CD14-positive monocyte (primary cell): ENCODE results near the gene GLRA2. TPM values are rescaled to one million over a fixed set of nuclear protein-coding genes. Genes with fewer than 3 reads are reported as not detected.

Experiments
- DNase-seq, 3 donors: peaks; one replicate each; pipeline ENCODE4 v3.0.0-alpha.2; 2011 to 2022
- H2AFZ ChIP-seq: 2 replicates; pipeline ENCODE4 v1.6.0; 2012; ENCODE audit warnings: mild to moderate bottlenecking, low read depth, low read length, inconsistent platforms; ENCODE audit not compliant: insufficient read depth, poor library complexity, severe bottlenecking
- H3K27ac ChIP-seq, 2 donors: 1 replicate in 1 of 2; 2 replicates in 1 of 2; pipeline ENCODE4 v1.5.1; 2012 to 2013; ENCODE audit warnings: low read length in 2 of 2, control low read depth in 1 of 2, inconsistent platforms in 1 of 2, low read depth in 1 of 2, mild to moderate bottlenecking in 1 of 2
- H3K27me3 ChIP-seq, 2 donors: one replicate each; pipeline versions ENCODE4 v1.6.0 to v1.6.1; 2011 to 2013; ENCODE audit warnings: low read length in 2 of 2; ENCODE audit not compliant: control insufficient read depth in 2 of 2, insufficient read depth in 2 of 2
- H3K36me3 ChIP-seq, 2 donors: replicated peaks in 1 of 2; 1 replicate in 1 of 2; 2 replicates in 1 of 2; pipeline versions ENCODE4 v1.5.1 to v1.6.1; 2012 to 2013; ENCODE audit warnings: low read length in 2 of 2, control low read depth in 1 of 2, inconsistent platforms in 1 of 2, mild to moderate bottlenecking in 1 of 2; ENCODE audit not compliant: insufficient read depth in 2 of 2, control insufficient read depth in 1 of 2
- H3K4me1 ChIP-seq, 2 donors: 1 replicate in 1 of 2; 2 replicates in 1 of 2; pipeline versions ENCODE4 v1.5.1 to v1.6.1; 2012 to 2013; ENCODE audit warnings: low read length in 2 of 2, control low read depth in 1 of 2, inconsistent platforms in 1 of 2, mild to moderate bottlenecking in 1 of 2, moderate library complexity in 1 of 2; ENCODE audit not compliant: insufficient read depth in 2 of 2, control insufficient read depth in 1 of 2
- H3K4me2 ChIP-seq: replicated peaks from 2 replicates; pipeline ENCODE3; 2012; ENCODE audit warnings: low read length, moderate library complexity, mild to moderate bottlenecking; ENCODE audit not compliant: poor library complexity, severe bottlenecking; ENCODE audit errors: extremely low read depth
- H3K4me3 ChIP-seq, 3 experiments: fragments of 200-600 bp in 1 of 3; sonication (generic) in 1 of 3; replicated peaks in 1 of 3; 1 replicate in 2 of 3; 2 replicates in 1 of 3; pipeline ENCODE4 v1.5.1; 2011 to 2013; ENCODE audit warnings: low read length in 3 of 3, mild to moderate bottlenecking in 3 of 3, control low read depth in 2 of 3, low read depth in 2 of 3, inconsistent platforms in 1 of 3, moderate library complexity in 1 of 3
- H3K79me2 ChIP-seq: 2 replicates; pipeline ENCODE4 v1.6.0; 2012; ENCODE audit warnings: mild to moderate bottlenecking, control low read depth, inconsistent platforms, low read length, moderate library complexity; ENCODE audit not compliant: insufficient read depth
- H3K9ac ChIP-seq: 2 replicates; pipeline ENCODE4 v1.6.0; 2017; ENCODE audit warnings: low read length, mild to moderate bottlenecking; ENCODE audit not compliant: insufficient read depth, poor library complexity, severe bottlenecking
- H3K9me3 ChIP-seq, 2 donors: replicated peaks in 1 of 2; 1 replicate in 1 of 2; 2 replicates in 1 of 2; pipeline versions ENCODE4 v1.5.1 to v1.6.1; 2012 to 2013; ENCODE audit warnings: low read length in 2 of 2, control low read depth in 1 of 2; ENCODE audit not compliant: control insufficient read depth in 1 of 2, insufficient read depth in 1 of 2
- H4K20me1 ChIP-seq: 2 replicates; pipeline ENCODE4 v1.6.0; 2012; ENCODE audit warnings: mild to moderate bottlenecking, low read length, control low read depth, moderate library complexity; ENCODE audit not compliant: insufficient read depth
- H3K27ac Mint-ChIP-seq, 7 donors: one replicate each; pipeline ENCODE4 v1.8.0; 2020; ENCODE audit warnings: mild to moderate bottlenecking in 7 of 7, mixed read lengths in 7 of 7, moderate library complexity in 6 of 7, inconsistent platforms in 2 of 7
- H3K27me3 Mint-ChIP-seq, 3 donors: one replicate each; pipeline ENCODE4 v1.8.0; 2021 to 2022; ENCODE audit warnings: low read depth in 3 of 3, mild to moderate bottlenecking in 3 of 3, mixed read lengths in 3 of 3, moderate library complexity in 3 of 3, inconsistent platforms in 1 of 3
- H3K36me3 Mint-ChIP-seq, 2 donors: one replicate each; pipeline ENCODE4 v1.8.0; 2020; ENCODE audit warnings: mixed read lengths in 2 of 2, inconsistent platforms in 1 of 2, mild to moderate bottlenecking in 1 of 2
- H3K4me1 Mint-ChIP-seq: one replicate; pipeline ENCODE4 v1.8.0; 2020; ENCODE audit warnings: mild to moderate bottlenecking, mixed read lengths
- H3K4me3 Mint-ChIP-seq, 2 donors: one replicate each; pipeline ENCODE4 v1.8.0; 2020; ENCODE audit warnings: mild to moderate bottlenecking in 2 of 2, mixed read lengths in 2 of 2, moderate library complexity in 1 of 2
- H3K9me3 Mint-ChIP-seq, 7 donors: one replicate each; pipeline ENCODE4 v1.8.0; 2020 to 2022; ENCODE audit warnings: mixed read lengths in 7 of 7, mild to moderate bottlenecking in 6 of 7, moderate library complexity in 6 of 7, inconsistent platforms in 2 of 7
- WGBS: methylation state at CpG from one replicate; pipeline ENCODE4 v1.1.5; 2013; ENCODE audit warnings: missing lambda C conversion rate; ENCODE audit not compliant: insufficient coverage; 5-methylcytosine and 5-hydroxymethylcytosine counted together
- intact Hi-C, 2 donors: fragments of 100-400 bp; cut with micrococcal nuclease; formaldehyde crosslinking; loops; one replicate each; pipeline versions ENCODE4 v1.15.0 to v1.15.1; 2023
- polyA plus RNA-seq, 3 donors: library from polyadenylated mRNA; depleted of rRNA in 1 of 3; unstranded in 2 of 3; stranded (reverse) in 1 of 3; fragments of 300-500 nt in 2 of 3; fragments of >200 nt in 1 of 3; fragmentation: Illumina TruSeq in 2 of 3; gene quantifications; 1 replicate in 2 of 3; 2 replicates in 1 of 3; pipeline ENCODE4 v1.2.3, GENCODE V29; 2012 to 2021
- TF ChIP-seq, protein P1 (sequence below): fragments of 200-600 bp; IDR thresholded peaks from one replicate; pipeline ENCODE4 v1.8.0; 2022; ENCODE audit warnings: antibody characterized with exemption, mild to moderate bottlenecking

The GLRA2 gene
- polyA plus RNA-seq, 3 donors = not detected

DNA sequence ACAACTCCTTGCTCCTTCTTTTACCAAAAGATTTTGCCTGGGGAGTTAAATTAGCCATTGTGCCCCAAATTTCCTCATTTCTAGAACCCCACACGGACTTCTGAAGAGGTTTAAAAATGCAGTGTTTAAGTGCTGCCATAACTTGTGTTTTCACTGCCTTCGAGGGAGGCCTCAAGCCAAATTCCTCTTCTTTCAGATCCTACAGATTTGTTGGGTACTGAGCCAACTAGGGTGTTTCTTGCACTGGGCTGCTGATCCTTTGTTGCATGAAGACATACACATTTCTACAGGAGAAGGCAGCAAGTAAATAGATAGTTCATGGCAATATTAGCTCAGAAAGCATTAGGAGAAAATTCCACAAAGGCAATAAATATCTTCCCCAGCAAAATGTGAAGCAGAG, 43.8 kb downstream of the GLRA2 start:
- H3K4me3 Mint-ChIP-seq = no peak overlapping the region
- intact Hi-C loops = no loop called here
- Histone ChIP-seq H4K20me1 (no peaks in the 10 kb centered on the region), H3K9me3 (no peaks in the 10 kb centered on the region), H2AFZ (no peak overlapping the region), H3K9ac (no peak overlapping the region), H3K27me3 (no peaks in the 10 kb centered on the region), H3K79me2 (no peaks in the 10 kb centered on the region), H3K27ac (no peak overlapping the region), H3K4me3 (no peak overlapping the region), H3K4me1 (no peaks in the 10 kb centered on the region), H3K4me2 (no peak overlapping the region), H3K36me3 (no peaks in the 10 kb centered on the region)
- no peak overlapping the region for H3K27ac Mint-ChIP-seq
- no CpG with 5 or more reads among the region's 2 CpGs for WGBS
- H3K36me3 Mint-ChIP-seq = no peaks in the 10 kb centered on the region
- peaks cover 0 to 5% (median 0%) of the 10 kb centered on the region in 7 donors for H3K9me3 Mint-ChIP-seq
- no peaks in the 10 kb centered on the region for H3K27me3 Mint-ChIP-seq
- DNase-seq = no peak
- no peaks in the 10 kb centered on the region for H3K4me1 Mint-ChIP-seq
- TF ChIP-seq, protein P1, sequence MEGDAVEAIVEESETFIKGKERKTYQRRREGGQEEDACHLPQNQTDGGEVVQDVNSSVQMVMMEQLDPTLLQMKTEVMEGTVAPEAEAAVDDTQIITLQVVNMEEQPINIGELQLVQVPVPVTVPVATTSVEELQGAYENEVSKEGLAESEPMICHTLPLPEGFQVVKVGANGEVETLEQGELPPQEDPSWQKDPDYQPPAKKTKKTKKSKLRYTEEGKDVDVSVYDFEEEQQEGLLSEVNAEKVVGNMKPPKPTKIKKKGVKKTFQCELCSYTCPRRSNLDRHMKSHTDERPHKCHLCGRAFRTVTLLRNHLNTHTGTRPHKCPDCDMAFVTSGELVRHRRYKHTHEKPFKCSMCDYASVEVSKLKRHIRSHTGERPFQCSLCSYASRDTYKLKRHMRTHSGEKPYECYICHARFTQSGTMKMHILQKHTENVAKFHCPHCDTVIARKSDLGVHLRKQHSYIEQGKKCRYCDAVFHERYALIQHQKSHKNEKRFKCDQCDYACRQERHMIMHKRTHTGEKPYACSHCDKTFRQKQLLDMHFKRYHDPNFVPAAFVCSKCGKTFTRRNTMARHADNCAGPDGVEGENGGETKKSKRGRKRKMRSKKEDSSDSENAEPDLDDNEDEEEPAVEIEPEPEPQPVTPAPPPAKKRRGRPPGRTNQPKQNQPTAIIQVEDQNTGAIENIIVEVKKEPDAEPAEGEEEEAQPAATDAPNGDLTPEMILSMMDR = no peak

DNA sequence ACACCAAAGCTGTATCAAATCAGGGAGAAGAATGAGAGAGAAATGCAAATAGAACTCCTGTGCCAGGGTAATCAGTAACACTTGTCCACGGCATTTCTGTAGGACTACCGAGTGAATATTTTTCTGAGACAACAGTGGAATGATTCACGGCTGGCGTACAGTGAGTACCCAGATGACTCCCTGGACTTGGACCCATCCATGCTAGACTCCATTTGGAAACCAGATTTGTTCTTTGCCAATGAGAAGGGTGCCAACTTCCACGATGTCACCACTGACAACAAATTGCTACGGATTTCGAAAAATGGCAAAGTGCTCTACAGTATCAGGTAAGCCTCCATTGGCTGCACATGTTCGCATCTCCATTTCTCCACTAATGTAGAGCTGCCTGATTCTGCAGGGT, 51.7 kb downstream of the GLRA2 start:
- Histone ChIP-seq H3K36me3 (no peaks in the 10 kb centered on the region), H3K27ac (no peak overlapping the region), H3K9me3 (no peaks in the 10 kb centered on the region), H3K27me3 (no peaks in the 10 kb centered on the region), H3K9ac (no peak overlapping the region), H3K4me3 (no peak overlapping the region), H3K4me1 (no peaks in the 10 kb centered on the region), H3K4me2 (no peak overlapping the region), H3K79me2 (no peaks in the 10 kb centered on the region), H4K20me1 (no peaks in the 10 kb centered on the region), H2AFZ (no peak overlapping the region)
- no peaks in the 10 kb centered on the region for H3K27me3 Mint-ChIP-seq
- H3K4me3 Mint-ChIP-seq = no peak overlapping the region
- TF ChIP-seq, protein P1 = no peak
- intact Hi-C loops = no loop called here
- H3K9me3 Mint-ChIP-seq = peaks cover 0 to 8% (median 0%) of the 10 kb centered on the region in 7 donors
- no peak for DNase-seq
- H3K4me1 Mint-ChIP-seq = no peaks in the 10 kb centered on the region
- H3K36me3 Mint-ChIP-seq = no peaks in the 10 kb centered on the region
- WGBS = 100% methylated on average over 3 of the region's 8 CpGs
- H3K27ac Mint-ChIP-seq = no peak overlapping the region
